ENCODE results near the gene NRN1L. TPM values are rescaled to one million over a fixed set of nuclear protein-coding genes. Genes with fewer than 3 reads are reported as not detected.

Gene NRN1L
- total RNA-seq, 1 donor from 2014 or later: 0.49 TPM

DNA sequence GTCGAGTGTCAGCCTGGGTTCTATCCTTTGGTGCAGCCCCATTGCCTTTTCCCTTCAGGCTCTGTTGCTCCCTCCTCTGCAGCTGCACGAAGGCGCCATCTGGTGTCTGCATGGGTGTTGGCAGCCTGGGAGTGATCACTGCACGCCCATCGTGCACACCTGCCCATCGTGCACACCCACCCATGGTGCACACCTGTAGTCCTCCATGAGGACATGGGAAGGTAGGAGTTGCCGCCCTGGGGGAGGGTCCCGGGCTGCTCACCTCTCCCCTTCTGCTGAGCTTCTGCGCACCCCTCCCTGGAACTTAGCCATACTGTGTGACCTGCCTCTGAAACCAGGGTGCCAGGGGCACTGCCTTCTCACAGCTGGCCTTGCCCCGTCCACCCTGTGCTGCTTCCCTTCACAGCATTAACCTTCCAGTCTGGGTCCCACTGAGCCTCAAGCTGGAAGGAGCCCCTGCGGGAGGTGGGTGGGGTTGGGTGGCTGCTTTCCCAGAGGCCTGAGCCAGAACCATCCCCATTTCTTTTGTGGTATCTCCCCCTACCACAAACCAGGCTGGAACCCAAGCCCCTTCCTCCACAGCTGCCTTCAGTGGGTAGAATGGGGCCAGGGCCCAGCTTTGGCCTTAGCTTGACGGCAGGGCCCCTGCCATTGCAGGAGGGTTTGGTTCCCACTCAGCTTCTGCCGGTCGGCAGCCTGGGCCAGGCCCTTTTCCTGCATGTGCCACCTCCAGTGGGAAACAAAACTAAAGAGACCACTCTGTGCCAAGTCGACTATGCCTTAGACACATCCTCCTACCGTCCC, 44.1 kb downstream of the NRN1L start:
- peak; percentile 91 for TF ChIP-seq CTCF (IDR thresholded peaks at IDR 0.05; ENCODE audit: borderline replicate concordance)
- Histone ChIP-seq H3K4me1 (peaks cover 41% of the 10 kb centered on the region), H3K36me3 (peaks cover 30% of the 10 kb centered on the region), H3K9me3 (replicated peaks) (no peaks in the 10 kb centered on the region), H3K27me3 (ENCODE audit: low read depth) (no peaks in the 10 kb centered on the region), H3K4me3 (no peak overlapping the region), H3K27ac (replicated peaks) (no peak overlapping the region)
- peak; percentile 65 for DNase-seq
- intact Hi-C loops (cut with micrococcal nuclease): no loop called here

- no peak for TF ChIP-seq CTCF (IDR thresholded peaks at IDR 0.05; ENCODE audit: borderline replicate concordance)
- peaks cover 34% of the 10 kb centered on the region for H3K36me3 ChIP-seq
- H3K27ac ChIP-seq (replicated peaks): no peak overlapping the region
- H3K27me3 ChIP-seq (ENCODE audit: low read depth): no peaks in the 10 kb centered on the region
- intact Hi-C loops (cut with micrococcal nuclease): no loop called here
- DNase-seq: no peak
- no peaks in the 10 kb centered on the region for H3K9me3 ChIP-seq (replicated peaks)
- peaks cover 42% of the 10 kb centered on the region for H3K4me1 ChIP-seq
- no peak overlapping the region for H3K4me3 ChIP-seq
These were observed 45.5 kb downstream of the NRN1L start for GRCh38 chr16:67930191-67930590.

GRCh38 chr16:67930678-67931211, 46.1 kb downstream of the NRN1L start:
- peaks cover 41% of the 10 kb centered on the region for H3K4me1 ChIP-seq
- peaks cover 34% of the 10 kb centered on the region for H3K36me3 ChIP-seq
- no peak overlapping the region for H3K4me3 ChIP-seq
- no peaks in the 10 kb centered on the region for H3K27me3 ChIP-seq (ENCODE audit: low read depth)
- no peak for TF ChIP-seq CTCF (IDR thresholded peaks at IDR 0.05; ENCODE audit: borderline replicate concordance)
- no peak for DNase-seq
- no peaks in the 10 kb centered on the region for H3K9me3 ChIP-seq (replicated peaks)
- H3K27ac ChIP-seq (replicated peaks): no peak overlapping the region
- intact Hi-C loops (cut with micrococcal nuclease): no loop called here

- no peak for TF ChIP-seq CTCF (IDR thresholded peaks at IDR 0.05; ENCODE audit: borderline replicate concordance)
- Histone ChIP-seq H3K36me3 (peaks cover 34% of the 10 kb centered on the region), H3K27ac (replicated peaks) (no peak within 1 kb of the TSS), H3K9me3 (replicated peaks) (no peaks in the 10 kb centered on the region), H3K27me3 (ENCODE audit: low read depth) (no peaks in the 10 kb centered on the region), H3K4me3 (no peak within 1 kb of the TSS), H3K4me1 (peaks cover 41% of the 10 kb centered on the region)
- intact Hi-C loops (cut with micrococcal nuclease): no loop called here
- no peak for DNase-seq
These were observed 47.2 kb downstream of the NRN1L start, which contains the start of gene CTRL for GRCh38 chr16:67931712-67932461. CTRL (minus strand) TSS chr16:67931862; CDS start chr16:67931852, 10 bp downstream.

- intact Hi-C loops (cut with micrococcal nuclease): no loop called here
- no peaks in the 10 kb centered on the region for H3K9me3 ChIP-seq (replicated peaks)
- no peak overlapping the region for H3K4me3 ChIP-seq
- DNase-seq: no peak
- TF ChIP-seq CTCF (IDR thresholded peaks at IDR 0.05; ENCODE audit: borderline replicate concordance): no peak
- H3K27ac ChIP-seq (replicated peaks): no peak overlapping the region
- H3K4me1 ChIP-seq: peaks cover 44% of the 10 kb centered on the region
- no peaks in the 10 kb centered on the region for H3K27me3 ChIP-seq (ENCODE audit: low read depth)
- H3K36me3 ChIP-seq: peaks cover 30% of the 10 kb centered on the region
These were observed 47.8 kb downstream of the NRN1L start for GRCh38 chr16:67932462-67932840.

All from left ventricle myocardium inferior (tissue), 1 donor.